Duodenal mucosa (tissue), 2 donors: ENCODE measurements around the gene NCK1.
A peak's percentile ranks its signal among the peaks of the same experiment; 100 is the strongest.

Experiments used
- H3K27ac ChIP-seq: one replicate; pipeline ENCODE4 v1.7.0; 2013; ENCODE audit warnings: low read depth, low read length
- H3K27me3 ChIP-seq, 2 donors: one replicate each; pipeline ENCODE4 v1.7.0; 2013; ENCODE audit warnings: low read length in 2 of 2, control low read depth in 1 of 2; ENCODE audit not compliant: insufficient read depth in 2 of 2, control insufficient read depth in 1 of 2
- H3K36me3 ChIP-seq, 2 donors: one replicate each; pipeline ENCODE4 v1.7.0; 2013; ENCODE audit warnings: low read length in 2 of 2, control low read depth in 1 of 2; ENCODE audit not compliant: insufficient read depth in 2 of 2, control insufficient read depth in 1 of 2
- H3K4me1 ChIP-seq, 2 donors: one replicate each; pipeline ENCODE4 v1.7.0; 2013; ENCODE audit warnings: low read length in 2 of 2, control low read depth in 1 of 2; ENCODE audit not compliant: insufficient read depth in 2 of 2, control insufficient read depth in 1 of 2
- H3K4me3 ChIP-seq, 2 donors: one replicate each; pipeline ENCODE4 v1.7.0; 2013; ENCODE audit warnings: low read length in 2 of 2, low read depth in 1 of 2
- H3K9ac ChIP-seq, 2 donors: one replicate each; pipeline ENCODE4 v1.7.0; 2013; ENCODE audit warnings: low read length in 2 of 2, low read depth in 1 of 2
- H3K9me3 ChIP-seq, 2 donors: one replicate each; pipeline ENCODE4 v1.7.0; 2013; ENCODE audit warnings: low read length in 2 of 2, control low read depth in 1 of 2; ENCODE audit not compliant: control insufficient read depth in 1 of 2

NCK1 gene

DNA sequence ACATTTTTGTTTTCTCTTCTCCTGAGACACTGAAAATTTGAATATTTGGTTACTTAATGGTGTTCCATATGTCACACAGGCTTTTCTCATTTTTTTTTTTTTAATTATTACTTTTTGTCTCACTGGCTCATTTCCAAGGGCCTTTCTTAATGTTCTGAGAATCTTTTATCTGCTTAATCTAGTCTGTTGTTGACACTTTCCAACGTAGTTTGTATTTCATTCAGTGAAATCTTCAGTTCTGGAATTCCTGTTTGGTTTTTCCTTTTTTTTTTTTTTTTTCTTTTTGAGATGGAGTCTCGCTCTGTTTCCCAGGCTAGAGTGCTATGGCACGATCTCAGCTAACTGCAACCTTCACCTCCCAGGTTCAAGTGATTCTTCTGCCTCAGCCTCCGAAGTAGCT lies 42.7 kb downstream of the NCK1 start:
- no peak overlapping the region for H3K9ac ChIP-seq
- H3K4me3 ChIP-seq: no peak overlapping the region
- peaks cover 6 to 13% of the 10 kb centered on the region in 2 donors for H3K4me1 ChIP-seq
- no peaks in the 10 kb centered on the region for H3K36me3 ChIP-seq
- peaks cover 2 to 11% of the 10 kb centered on the region in 2 donors for H3K9me3 ChIP-seq
- H3K27me3 ChIP-seq: no peaks in the 10 kb centered on the region
- no peak overlapping the region for H3K27ac ChIP-seq

DNA sequence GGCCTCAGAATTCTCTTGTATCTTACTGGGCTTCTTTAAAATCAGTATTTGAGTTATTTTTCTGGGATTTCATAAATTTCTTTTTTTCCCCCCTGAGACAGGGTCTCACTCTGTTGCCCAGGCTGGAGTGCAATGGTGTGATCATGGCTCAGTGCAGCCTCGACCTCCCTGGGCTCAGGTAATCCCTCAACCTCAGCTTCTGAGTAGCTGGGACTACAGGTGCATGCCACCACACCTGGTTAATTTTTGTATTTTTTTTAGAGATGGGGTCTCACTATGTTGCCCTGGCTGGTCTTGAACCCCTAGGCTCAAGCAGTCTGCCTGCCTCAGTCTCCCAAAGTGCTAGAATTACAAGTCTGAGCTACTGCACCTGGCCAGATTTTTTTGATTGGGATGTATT lies 43.5 kb downstream of the NCK1 start:
- no peak overlapping the region for H3K4me3 ChIP-seq
- H3K4me1 ChIP-seq: peaks cover 6 to 16% of the 10 kb centered on the region in 2 donors
- no peaks in the 10 kb centered on the region for H3K36me3 ChIP-seq
- no peak overlapping the region for H3K9ac ChIP-seq
- H3K9me3 ChIP-seq: peaks cover 2 to 11% of the 10 kb centered on the region in 2 donors
- no peak overlapping the region for H3K27ac ChIP-seq
- H3K27me3 ChIP-seq: no peaks in the 10 kb centered on the region

DNA sequence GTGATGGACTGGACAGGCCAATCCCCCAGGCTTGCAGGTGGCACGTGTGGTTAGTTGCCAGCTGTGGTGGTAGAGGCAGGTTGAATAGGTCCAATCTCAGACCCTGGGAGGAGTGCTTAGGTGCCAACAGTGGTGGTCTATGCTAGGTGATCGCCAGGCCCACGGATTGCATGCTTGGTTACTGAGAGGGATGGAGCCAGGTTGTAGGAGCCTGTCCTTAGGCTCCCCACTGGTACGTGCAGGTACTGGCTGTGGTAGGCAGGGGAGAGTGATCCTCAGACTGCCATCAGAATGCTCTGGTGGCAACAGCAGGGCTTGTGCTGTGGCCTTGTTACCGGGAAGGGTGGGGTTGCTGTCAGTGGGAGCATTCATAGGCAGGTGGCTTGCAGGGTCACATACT lies 44.7 kb downstream of the NCK1 start:
- no peak overlapping the region for H3K27ac ChIP-seq
- H3K36me3 ChIP-seq: no peaks in the 10 kb centered on the region
- H3K4me3 ChIP-seq: no peak overlapping the region
- H3K27me3 ChIP-seq: no peaks in the 10 kb centered on the region
- peaks cover 2 to 11% of the 10 kb centered on the region in 2 donors for H3K9me3 ChIP-seq
- H3K9ac ChIP-seq: no peak overlapping the region
- peaks cover 6 to 16% of the 10 kb centered on the region in 2 donors for H3K4me1 ChIP-seq

DNA sequence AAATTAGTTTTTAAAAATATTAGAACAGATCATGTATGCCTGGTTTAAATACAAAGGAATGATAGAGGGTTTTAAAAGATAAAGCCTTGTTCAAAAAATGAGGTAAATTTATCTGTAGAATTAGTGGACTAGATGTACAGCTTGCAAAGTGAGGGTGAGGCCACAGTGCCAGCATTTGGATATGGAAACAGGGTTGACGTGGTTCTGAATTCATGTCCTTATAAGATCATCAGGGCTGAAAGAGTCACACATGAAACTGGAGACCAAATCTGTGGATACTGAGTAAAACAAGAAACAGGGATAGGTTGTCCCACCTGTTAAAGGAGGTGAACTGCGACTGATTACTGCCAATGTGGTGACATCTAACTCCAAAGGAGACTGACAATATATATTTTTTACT lies 46.3 kb downstream of the NCK1 start:
- Histone ChIP-seq H3K36me3 (no peaks in the 10 kb centered on the region), H3K9me3 (peaks cover 2 to 11% of the 10 kb centered on the region in 2 donors), H3K4me3 (no peak overlapping the region), H3K4me1 (peaks cover 6 to 16% of the 10 kb centered on the region in 2 donors), H3K27me3 (no peaks in the 10 kb centered on the region), H3K9ac (no peak overlapping the region), H3K27ac (no peak overlapping the region)

DNA sequence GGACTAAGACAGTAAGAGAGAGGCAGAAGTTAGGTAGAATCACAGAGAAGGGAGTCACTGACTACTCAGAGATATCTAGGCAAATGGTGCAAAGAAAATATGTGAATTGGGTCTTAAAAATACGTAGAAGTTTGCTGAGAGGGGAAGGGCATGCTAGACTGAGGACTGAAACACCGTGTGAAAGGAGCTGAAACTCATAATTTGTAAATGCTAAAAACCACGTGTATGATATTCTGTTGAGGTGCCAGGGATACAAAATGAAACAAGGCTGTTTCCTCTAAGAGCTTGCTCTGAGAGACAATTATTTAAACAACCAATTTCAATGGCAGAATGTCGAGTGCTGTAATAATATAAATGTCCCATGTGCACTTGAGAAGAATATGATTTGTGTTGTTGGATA lies 47.2 kb downstream of the NCK1 start:
- H3K4me1 ChIP-seq: peaks cover 6 to 16% of the 10 kb centered on the region in 2 donors
- no peak overlapping the region for H3K9ac ChIP-seq
- H3K27ac ChIP-seq: no peak overlapping the region
- peaks cover 2 to 4% of the 10 kb centered on the region in 2 donors for H3K9me3 ChIP-seq
- H3K36me3 ChIP-seq: no peaks in the 10 kb centered on the region
- peak overlapping the region in 1 of 2 donors; percentile 0 for H3K4me3 ChIP-seq
- no peaks in the 10 kb centered on the region for H3K27me3 ChIP-seq

DNA sequence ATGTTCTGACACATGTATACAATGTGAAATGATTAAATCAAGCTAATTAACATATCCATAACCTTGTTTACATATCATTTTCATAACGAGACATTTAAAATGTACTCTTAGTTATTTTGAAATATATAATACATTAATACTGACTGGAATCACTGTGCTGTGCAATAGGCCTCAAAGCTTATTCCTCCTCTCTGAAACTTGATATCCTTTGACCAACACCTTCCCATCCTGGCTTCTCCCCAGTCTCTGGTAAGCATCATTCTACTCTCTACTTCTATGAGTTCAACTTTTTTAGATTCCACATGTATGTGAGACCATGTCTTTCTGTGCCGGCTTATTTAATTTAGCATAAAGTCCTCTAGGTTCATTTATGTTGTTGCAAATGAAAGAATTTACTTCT lies 48.7 kb downstream of the NCK1 start:
- Histone ChIP-seq H3K9me3 (no peaks in the 10 kb centered on the region), H3K4me1 (peaks cover 6 to 16% of the 10 kb centered on the region in 2 donors), H3K9ac (no peak overlapping the region), H3K27ac (no peak overlapping the region), H3K27me3 (no peaks in the 10 kb centered on the region), H3K4me3 (no peak overlapping the region), H3K36me3 (no peaks in the 10 kb centered on the region)

DNA sequence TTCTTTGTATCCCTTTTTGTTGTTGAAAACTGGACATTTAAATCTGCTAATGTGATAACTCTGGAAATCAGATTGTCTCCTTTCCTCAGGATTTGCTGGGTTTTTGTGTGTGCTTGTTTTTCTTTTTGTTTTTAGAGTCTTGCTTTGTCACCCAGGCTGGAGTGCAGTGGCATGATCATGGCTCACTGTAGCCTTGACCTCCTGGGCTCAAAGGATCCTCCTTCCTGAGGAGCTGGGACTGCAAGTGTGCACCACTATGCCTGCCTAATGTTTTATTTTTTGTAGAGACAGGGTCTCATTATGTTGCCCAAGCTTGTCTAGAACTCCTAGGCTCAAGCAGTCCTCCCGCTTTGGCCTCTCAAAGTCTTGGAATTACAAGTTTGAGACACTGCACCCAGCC lies 51.2 kb downstream of the NCK1 start:
- H3K9me3 ChIP-seq: no peaks in the 10 kb centered on the region
- H3K4me1 ChIP-seq: peaks cover 0 to 16% of the 10 kb centered on the region in 2 donors
- H3K36me3 ChIP-seq: no peaks in the 10 kb centered on the region
- H3K27me3 ChIP-seq: no peaks in the 10 kb centered on the region
- H3K4me3 ChIP-seq: no peak overlapping the region
- H3K9ac ChIP-seq: no peak overlapping the region
- H3K27ac ChIP-seq: no peak overlapping the region

DNA sequence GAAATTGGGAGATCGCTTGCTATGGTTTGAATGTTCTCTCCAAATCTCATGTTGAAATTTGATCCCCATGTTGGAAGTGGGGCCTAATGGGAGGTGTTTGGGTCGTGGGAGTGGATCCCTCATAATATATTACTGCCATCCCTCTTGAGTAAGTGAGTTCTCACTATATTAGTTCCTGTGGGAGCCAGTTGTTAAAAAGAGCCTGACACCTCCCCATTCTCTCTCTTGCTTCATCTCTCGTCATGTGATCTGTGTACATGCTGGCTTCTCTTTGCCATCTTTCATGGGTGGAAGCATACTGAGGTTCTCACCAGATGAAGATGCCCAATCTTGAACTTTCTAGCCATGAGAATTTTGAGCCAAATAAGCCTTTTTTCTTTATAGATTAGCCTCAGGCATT lies 52.7 kb downstream of the NCK1 start:
- no peaks in the 10 kb centered on the region for H3K27me3 ChIP-seq
- no peaks in the 10 kb centered on the region for H3K36me3 ChIP-seq
- no peak overlapping the region for H3K9ac ChIP-seq
- H3K4me3 ChIP-seq: no peak overlapping the region
- H3K9me3 ChIP-seq: no peaks in the 10 kb centered on the region
- H3K27ac ChIP-seq: no peak overlapping the region
- peaks cover 4 to 14% of the 10 kb centered on the region in 2 donors for H3K4me1 ChIP-seq

DNA sequence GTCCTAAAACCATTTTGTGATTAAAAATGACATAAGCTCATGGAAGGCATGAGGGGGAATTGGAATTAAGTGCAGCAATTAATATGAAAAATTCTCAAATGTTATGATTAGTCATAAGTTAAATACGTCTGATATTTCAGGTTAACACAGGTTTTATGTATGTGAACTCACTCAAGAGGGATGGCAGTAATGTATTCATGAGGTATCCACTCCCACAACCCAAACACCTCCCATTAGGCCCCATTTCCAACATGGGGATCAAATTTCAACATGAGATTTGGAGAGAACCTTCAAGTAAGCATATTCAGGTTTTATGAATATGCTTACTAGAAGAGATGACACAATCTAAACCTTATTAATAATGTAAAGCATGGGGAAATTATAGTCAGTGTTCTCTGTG lies 54.2 kb downstream of the NCK1 start:
- no peak overlapping the region for H3K4me3 ChIP-seq

DNA sequence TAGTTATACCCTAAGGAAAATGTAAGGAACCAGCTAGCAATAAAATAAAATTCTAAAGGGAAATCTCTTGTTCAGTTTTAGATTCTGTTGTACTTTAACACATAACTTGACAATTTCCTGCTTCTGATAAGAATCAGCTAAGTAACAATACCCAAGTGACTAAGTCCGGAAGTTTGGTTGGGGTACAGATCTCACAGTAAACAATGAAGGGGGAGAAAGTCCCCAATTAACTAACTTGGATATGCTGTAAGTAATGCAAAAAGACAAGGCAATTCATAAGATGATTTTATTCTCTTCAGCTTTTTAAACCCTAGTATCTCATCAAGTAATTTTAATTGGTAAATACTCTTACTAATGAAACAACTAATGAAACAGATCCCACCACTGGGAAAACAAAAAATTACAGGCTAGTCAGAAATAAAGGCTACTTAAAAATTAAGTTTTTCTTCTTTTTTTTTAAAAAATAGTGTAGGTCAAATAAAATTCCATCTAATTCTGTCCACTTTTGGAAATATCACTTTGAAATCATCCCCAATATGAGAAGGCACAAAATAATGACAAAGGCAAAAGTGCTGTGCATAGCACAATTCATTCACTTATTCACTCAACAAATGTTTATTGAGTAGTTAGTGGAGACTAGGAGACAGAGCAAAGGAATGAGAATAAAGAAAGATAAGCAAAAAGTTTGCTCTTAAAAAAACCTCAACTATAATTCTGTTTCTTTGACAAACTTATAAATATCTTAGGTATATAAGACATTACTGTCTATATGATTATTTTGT lies 58.0 kb downstream of the NCK1 start:
- Histone ChIP-seq H3K36me3 (no peaks in the 10 kb centered on the region), H3K4me3 (no peak overlapping the region), H3K4me1 (peaks cover 4 to 11% of the 10 kb centered on the region in 2 donors), H3K27ac (no peak overlapping the region), H3K27me3 (no peaks in the 10 kb centered on the region), H3K9ac (peak overlapping the region in 1 of 2 donors; percentile 16), H3K9me3 (no peaks in the 10 kb centered on the region)

More for the DNA sequence above, 54.2 kb downstream of the NCK1 start:
- Histone ChIP-seq H3K9me3 (no peaks in the 10 kb centered on the region), H3K9ac (no peak overlapping the region), H3K36me3 (no peaks in the 10 kb centered on the region), H3K4me1 (peaks cover 4 to 11% of the 10 kb centered on the region in 2 donors), H3K27me3 (no peaks in the 10 kb centered on the region), H3K27ac (no peak overlapping the region)
